A673 (cell line): ENCODE data around the gene HAVCR2.

Experiments used
- CTCF ChIP-seq: fragments of 300-800, 200-600 bp; sonication (generic); conservative IDR thresholded peaks from 2 replicates; pipeline ENCODE4 v1.5.1; 2017; ENCODE audit warnings: low read depth, mild to moderate bottlenecking, antibody characterized with exemption, low read length, moderate library complexity, mixed read lengths
- EZH2 ChIP-seq: fragments of 200-600 bp; sonication (generic); IDR thresholded peaks from 2 replicates; pipeline ENCODE4 v1.6.1; 2017; ENCODE audit warnings: borderline replicate concordance, low read depth, mild to moderate bottlenecking, mixed read lengths, antibody characterized with exemption, low read length; ENCODE audit not compliant: poor library complexity, severe bottlenecking

DNA sequence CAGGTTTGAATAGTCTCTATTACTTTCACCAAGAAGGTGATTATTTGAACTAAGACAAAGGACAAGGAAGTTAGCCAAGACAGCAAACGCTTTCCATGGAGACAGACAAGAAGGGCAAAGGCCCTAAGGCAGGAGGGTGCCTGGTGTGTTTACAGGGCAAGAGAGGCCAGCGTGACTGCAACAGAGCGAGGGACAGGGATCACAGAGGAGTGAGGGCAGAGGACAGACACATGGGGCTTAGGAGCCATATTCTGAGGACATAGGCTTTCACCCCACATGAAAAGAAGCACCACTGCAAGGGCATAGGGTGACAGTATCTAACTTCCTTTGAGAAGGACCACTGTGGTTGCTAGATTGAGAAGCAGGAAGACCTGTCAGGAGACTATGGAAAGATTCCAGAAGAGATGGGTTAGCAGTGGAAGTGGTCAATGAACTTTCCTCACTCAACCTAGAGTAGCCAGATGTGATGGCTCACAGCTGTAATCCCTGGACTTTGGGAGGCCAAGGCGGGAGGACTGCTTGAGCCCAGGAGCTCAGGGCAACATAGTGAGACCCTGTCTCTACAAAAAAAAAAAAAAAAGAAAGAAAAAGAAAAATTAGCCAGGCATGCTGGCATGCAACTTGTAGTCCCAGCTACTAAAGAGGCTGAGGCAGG lies 44.9 kb downstream of the HAVCR2 start:
- TF ChIP-seq CTCF: no peak
- no peak for TF ChIP-seq EZH2
